ENCODE data around the gene ANKS1B.

DNA sequence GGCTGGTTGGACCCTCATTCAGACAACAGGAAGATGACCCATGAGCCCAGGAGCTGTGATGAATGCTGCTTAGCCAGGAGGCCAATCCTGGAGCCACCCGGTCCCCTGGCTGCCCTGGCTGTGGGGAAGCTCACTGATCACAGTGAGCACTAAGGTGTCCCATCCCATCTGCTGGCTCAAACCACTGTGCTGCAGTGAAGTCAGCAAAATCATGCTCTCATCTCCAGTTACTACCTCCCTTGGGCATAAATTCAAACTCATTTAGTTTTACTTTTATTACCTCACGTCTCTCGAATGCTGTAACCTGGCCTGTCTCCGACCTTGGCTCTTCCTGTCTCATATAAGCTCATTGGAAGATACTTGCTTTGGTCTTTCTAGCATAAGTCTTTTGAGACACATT, 1227.3 kb downstream of the ANKS1B start:
- TF ChIP-seq REST (IDR thresholded peaks at IDR 0.05; ENCODE audit: insufficient read depth in 1 of 2, low read depth in 2 of 2, low read length in 1 of 2) (no peak), POLR2AphosphoS5 (IDR thresholded peaks at IDR 0.05; ENCODE audit: low read depth, low read length) (no peak), TCF7L2 (IDR thresholded peaks at IDR 0.05; ENCODE audit: low read depth, low read length) (no peak), SIN3A (IDR thresholded peaks at IDR 0.05; ENCODE audit: borderline replicate concordance, insufficient read depth, low read depth, low read length) (no peak)
- TF ChIP-seq, protein P1, sequence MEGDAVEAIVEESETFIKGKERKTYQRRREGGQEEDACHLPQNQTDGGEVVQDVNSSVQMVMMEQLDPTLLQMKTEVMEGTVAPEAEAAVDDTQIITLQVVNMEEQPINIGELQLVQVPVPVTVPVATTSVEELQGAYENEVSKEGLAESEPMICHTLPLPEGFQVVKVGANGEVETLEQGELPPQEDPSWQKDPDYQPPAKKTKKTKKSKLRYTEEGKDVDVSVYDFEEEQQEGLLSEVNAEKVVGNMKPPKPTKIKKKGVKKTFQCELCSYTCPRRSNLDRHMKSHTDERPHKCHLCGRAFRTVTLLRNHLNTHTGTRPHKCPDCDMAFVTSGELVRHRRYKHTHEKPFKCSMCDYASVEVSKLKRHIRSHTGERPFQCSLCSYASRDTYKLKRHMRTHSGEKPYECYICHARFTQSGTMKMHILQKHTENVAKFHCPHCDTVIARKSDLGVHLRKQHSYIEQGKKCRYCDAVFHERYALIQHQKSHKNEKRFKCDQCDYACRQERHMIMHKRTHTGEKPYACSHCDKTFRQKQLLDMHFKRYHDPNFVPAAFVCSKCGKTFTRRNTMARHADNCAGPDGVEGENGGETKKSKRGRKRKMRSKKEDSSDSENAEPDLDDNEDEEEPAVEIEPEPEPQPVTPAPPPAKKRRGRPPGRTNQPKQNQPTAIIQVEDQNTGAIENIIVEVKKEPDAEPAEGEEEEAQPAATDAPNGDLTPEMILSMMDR (IDR thresholded peaks at IDR 0.05), result no peak
